DND-41 (cell line): ENCODE results near the gene WDR7.

Experiments used
- ATAC-seq: fragments of 200-7000 bp; cut with Tn5 transposase; 3 replicates; pipeline ENCODE4 v1.9.1; 2021; ENCODE audit warnings: low read depth; ENCODE audit not compliant: insufficient read depth
- DNase-seq: peaks from one replicate; pipeline ENCODE4 v3.0.0-alpha.2; 2020
- H2AFZ ChIP-seq: 2 replicates; pipeline ENCODE4 v1.6.0; 2012; ENCODE audit warnings: low read depth, low read length
- H3K27ac ChIP-seq: 2 replicates; pipeline ENCODE4 v1.5.1; 2012; ENCODE audit warnings: low read length, inconsistent platforms
- H3K27me3 ChIP-seq: fragments of 200-600 bp; sonication (generic); 2 replicates; pipeline ENCODE4 v1.6.0; 2012; ENCODE audit warnings: low read length, mild to moderate bottlenecking, inconsistent platforms; ENCODE audit not compliant: insufficient read depth, poor library complexity
- H3K36me3 ChIP-seq: 2 replicates; pipeline ENCODE4 v1.5.1; 2012; ENCODE audit warnings: low read length, inconsistent platforms; ENCODE audit not compliant: insufficient read depth
- H3K4me1 ChIP-seq: 2 replicates; pipeline ENCODE4 v1.5.1; 2012; ENCODE audit warnings: mild to moderate bottlenecking, low read length; ENCODE audit not compliant: insufficient read depth
- H3K4me2 ChIP-seq: 2 replicates; pipeline ENCODE4 v1.6.0; 2012; ENCODE audit warnings: mild to moderate bottlenecking, moderate library complexity, low read length, inconsistent platforms; ENCODE audit not compliant: insufficient read depth
- H3K4me3 ChIP-seq, 2 experiments: fragments of 200-600 bp in 1 of 2; shearing (Covaris generic) in 1 of 2; 2 replicates each; pipeline ENCODE4 v1.5.1; 2012 to 2016; ENCODE audit warnings: inconsistent platforms in 2 of 2, low read length in 2 of 2, mild to moderate bottlenecking in 2 of 2, low read depth in 1 of 2, moderate library complexity in 1 of 2
- H3K79me2 ChIP-seq: 2 replicates; pipeline ENCODE4 v1.6.0; 2012; ENCODE audit warnings: low read length, inconsistent platforms; ENCODE audit not compliant: insufficient read depth
- H3K9ac ChIP-seq: 2 replicates; pipeline ENCODE4 v1.6.0; 2012; ENCODE audit warnings: low read depth, mild to moderate bottlenecking, inconsistent platforms, low read length, moderate library complexity
- H3K9me3 ChIP-seq: 2 replicates; pipeline ENCODE4 v1.5.1; 2012; ENCODE audit warnings: low read length, moderate library complexity, mild to moderate bottlenecking, inconsistent platforms; ENCODE audit not compliant: insufficient read depth, severe bottlenecking
- H4K20me1 ChIP-seq: 2 replicates; pipeline ENCODE4 v1.6.0; 2012; ENCODE audit warnings: low read length; ENCODE audit not compliant: insufficient read depth
- EZH2 ChIP-seq: IDR thresholded peaks from 3 replicates; pipeline ENCODE4 v1.6.1; 2012; ENCODE audit warnings: borderline replicate concordance, low read depth, mild to moderate bottlenecking, moderate library complexity, low read length, inconsistent platforms; ENCODE audit not compliant: severe bottlenecking
- TF ChIP-seq, protein P1 (sequence below): IDR thresholded peaks from 2 replicates; pipeline ENCODE4 v1.5.1; 2012; ENCODE audit warnings: borderline replicate concordance, low read length, moderate library complexity, mild to moderate bottlenecking; ENCODE audit not compliant: poor library complexity, severe bottlenecking; ENCODE audit errors: extremely low read depth

WDR7 gene

GRCh38 chr18:56789004-56789888 lies 138.1 kb downstream of the WDR7 start:
- no peak overlapping the region for H3K9ac ChIP-seq
- H3K36me3 ChIP-seq: peaks cover 6% of the 10 kb centered on the region; the same call in 1 of the 2 replicates
- no peak overlapping the region for H3K4me3 ChIP-seq
- DNase-seq (peak; percentile 30), ATAC-seq (peak; percentile 55; the same call in 1 of the 3 replicates)
- no peaks in the 10 kb centered on the region for H3K27me3 ChIP-seq
- no peak overlapping the region for H3K27ac ChIP-seq
- TF ChIP-seq, protein P1, sequence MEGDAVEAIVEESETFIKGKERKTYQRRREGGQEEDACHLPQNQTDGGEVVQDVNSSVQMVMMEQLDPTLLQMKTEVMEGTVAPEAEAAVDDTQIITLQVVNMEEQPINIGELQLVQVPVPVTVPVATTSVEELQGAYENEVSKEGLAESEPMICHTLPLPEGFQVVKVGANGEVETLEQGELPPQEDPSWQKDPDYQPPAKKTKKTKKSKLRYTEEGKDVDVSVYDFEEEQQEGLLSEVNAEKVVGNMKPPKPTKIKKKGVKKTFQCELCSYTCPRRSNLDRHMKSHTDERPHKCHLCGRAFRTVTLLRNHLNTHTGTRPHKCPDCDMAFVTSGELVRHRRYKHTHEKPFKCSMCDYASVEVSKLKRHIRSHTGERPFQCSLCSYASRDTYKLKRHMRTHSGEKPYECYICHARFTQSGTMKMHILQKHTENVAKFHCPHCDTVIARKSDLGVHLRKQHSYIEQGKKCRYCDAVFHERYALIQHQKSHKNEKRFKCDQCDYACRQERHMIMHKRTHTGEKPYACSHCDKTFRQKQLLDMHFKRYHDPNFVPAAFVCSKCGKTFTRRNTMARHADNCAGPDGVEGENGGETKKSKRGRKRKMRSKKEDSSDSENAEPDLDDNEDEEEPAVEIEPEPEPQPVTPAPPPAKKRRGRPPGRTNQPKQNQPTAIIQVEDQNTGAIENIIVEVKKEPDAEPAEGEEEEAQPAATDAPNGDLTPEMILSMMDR: peak; percentile 58
- TF ChIP-seq EZH2: no peak
- H3K4me2 ChIP-seq: no peak overlapping the region
- H2AFZ ChIP-seq: no peak overlapping the region
- H3K79me2 ChIP-seq: no peaks in the 10 kb centered on the region
- no peaks in the 10 kb centered on the region for H3K9me3 ChIP-seq
- H4K20me1 ChIP-seq: no peaks in the 10 kb centered on the region
- H3K4me1 ChIP-seq: no peaks in the 10 kb centered on the region

- TF ChIP-seq, protein P1: no peak
- TF ChIP-seq EZH2: no peak
- Histone ChIP-seq H3K4me1 (no peaks in the 10 kb centered on the region), H3K9ac (no peak overlapping the region), H3K4me3 (no peak overlapping the region), H3K27me3 (no peaks in the 10 kb centered on the region), H3K79me2 (no peaks in the 10 kb centered on the region), H3K9me3 (no peaks in the 10 kb centered on the region), H2AFZ (no peak overlapping the region), H3K27ac (no peak overlapping the region), H3K36me3 (peaks cover 3% of the 10 kb centered on the region; the same call in 1 of the 2 replicates), H3K4me2 (no peak overlapping the region), H4K20me1 (no peaks in the 10 kb centered on the region)
- no peak for DNase-seq
- no peak for ATAC-seq
Observed at GRCh38 chr18:56789889-56790180, 138.7 kb downstream of the WDR7 start.

GRCh38 chr18:56795381-56795780 lies 144.2 kb downstream of the WDR7 start:
- Histone ChIP-seq H3K4me1 (no peaks in the 10 kb centered on the region), H3K27ac (no peak overlapping the region), H2AFZ (no peak overlapping the region), H3K9me3 (no peaks in the 10 kb centered on the region), H3K36me3 (no peaks in the 10 kb centered on the region; the same call in 1 of the 2 replicates), H3K4me3 (no peak overlapping the region), H4K20me1 (no peaks in the 10 kb centered on the region), H3K27me3 (no peaks in the 10 kb centered on the region), H3K4me2 (no peak overlapping the region), H3K79me2 (no peaks in the 10 kb centered on the region), H3K9ac (no peak overlapping the region)
- ATAC-seq (no peak), DNase-seq (no peak)
- TF ChIP-seq, protein P1: no peak
- TF ChIP-seq EZH2: no peak
